Astrocyte of the spinal cord (primary cell): ENCODE results near the gene SLC3A2.

Experiments
- DNase-seq: peaks from one replicate; pipeline ENCODE4 v3.0.0; 2011; ENCODE audit warnings: low read depth, low spot score
- H3K4me3 ChIP-seq: 2 replicates; pipeline ENCODE4 v1.5.1; 2011; ENCODE audit warnings: low read depth, mild to moderate bottlenecking, low read length, moderate library complexity
- CTCF ChIP-seq: IDR thresholded peaks from 2 replicates; pipeline ENCODE4 v1.5.1; 2012; ENCODE audit warnings: low read depth, mild to moderate bottlenecking, low read length, inconsistent platforms
- in situ Hi-C: cut with HindIII; loops from 2 replicates; pipeline ENCODE4 v1.10.0; 2017; ENCODE audit warnings: low sequenced_read_pairs

The SLC3A2 gene

GRCh38 chr11:62905927-62906531 lies 25.3 kb downstream of the SLC3A2 start:
- peak; percentile 81 for DNase-seq
- no peak overlapping the region for H3K4me3 ChIP-seq
- TF ChIP-seq CTCF: peak; percentile 100
- in situ Hi-C loops: loop anchor here (25.0 kb wide), 1 partner anchor 106 kb away; the partner anchor contains the start of gene SLC22A8

- DNase-seq: no peak
- in situ Hi-C loops: loop anchor here (25.0 kb wide), 1 partner anchor 104 kb away; the partner anchor contains the start of gene SLC22A8
- TF ChIP-seq CTCF: no peak
- no peak overlapping the region for H3K4me3 ChIP-seq
Observed at GRCh38 chr11:62908468-62909072, 27.9 kb downstream of the SLC3A2 start.

GRCh38 chr11:62909107-62909894 lies 28.6 kb downstream of the SLC3A2 start:
- H3K4me3 ChIP-seq: no peak overlapping the region
- in situ Hi-C loops: loop anchor here (25.0 kb wide), 1 partner anchor 103 kb away; the partner anchor contains the start of gene SLC22A8
- TF ChIP-seq CTCF: peak; percentile 82
- peak; percentile 75 for DNase-seq

- DNase-seq: no peak
- TF ChIP-seq CTCF: no peak
- H3K4me3 ChIP-seq: no peak overlapping the region
- in situ Hi-C loops: loop anchor here (25.0 kb wide), 1 partner anchor 102 kb away; the partner anchor contains the start of gene SLC22A8
Observed at GRCh38 chr11:62910141-62910882, 29.6 kb downstream of the SLC3A2 start.

- no peak overlapping the region for H3K4me3 ChIP-seq
- no peak for TF ChIP-seq CTCF
- DNase-seq: no peak
- in situ Hi-C loops: loop anchor here (25.0 kb wide), 1 partner anchor 101 kb away; the partner anchor contains the start of gene SLC22A8
Observed at GRCh38 chr11:62911137-62912130, 30.7 kb downstream of the SLC3A2 start.
